HL-60 (cell line): ENCODE measurements around the gene PARD3.
"Not testable (repeated sequence)": the region's sequence is repeated elsewhere in the genome, so short reads cannot be mapped to it uniquely, and the experiment has no call there.

ENCODE experiments used
- CTCF ChIP-seq: IDR thresholded peaks from one replicate; pipeline ENCODE4 v1.5.1; 2011; ENCODE audit warnings: low read length, control low read depth, inconsistent platforms; ENCODE audit not compliant: insufficient read depth
- POLR2AphosphoS5 ChIP-seq: IDR thresholded peaks from 2 replicates; pipeline ENCODE4 v1.6.1; 2012; ENCODE audit warnings: low read depth

- not testable (repeated sequence) for TF ChIP-seq CTCF, POLR2AphosphoS5
Measured at GRCh38 chr10:34353530-34353929, 461.6 kb downstream of the PARD3 start.
